PFSK-1 (cell line): ENCODE measurements around the gene TUBB.

ENCODE experiments used
- FOXP2 ChIP-seq: optimal IDR thresholded peaks from 2 replicates; pipeline ENCODE3; 2011; ENCODE audit warnings: borderline replicate concordance, control low read depth, inconsistent platforms; ENCODE audit not compliant: insufficient read depth; ENCODE audit errors: extremely low read length, extremely low read depth
- POLR2AphosphoS5 ChIP-seq: IDR thresholded peaks from 2 replicates; pipeline ENCODE4 v1.6.1; 2012; ENCODE audit warnings: low read depth, mild to moderate bottlenecking, control low read depth, low read length, moderate library complexity
- REST ChIP-seq, 2 experiments: IDR thresholded peaks; 2 replicates each; pipeline versions ENCODE4 v1.6.1 to v1.8.0; 2011 to 2012; ENCODE audit warnings: low read depth in 2 of 2, low read length in 2 of 2, control low read depth in 1 of 2, inconsistent platforms in 1 of 2, mild to moderate bottlenecking in 1 of 2, moderate library complexity in 1 of 2; ENCODE audit not compliant: insufficient read depth in 1 of 2
- SIN3A ChIP-seq: IDR thresholded peaks from 2 replicates; pipeline ENCODE4 v1.6.1; 2012; ENCODE audit warnings: mild to moderate bottlenecking, low read length, moderate library complexity, borderline replicate concordance; ENCODE audit not compliant: insufficient read depth
- TAF1 ChIP-seq: IDR thresholded peaks from 2 replicates; pipeline ENCODE4 v1.6.1; 2012; ENCODE audit warnings: low read length, control low read depth, borderline replicate concordance; ENCODE audit not compliant: insufficient read depth

Gene TUBB

GRCh38 chr6:30722280-30723112 lies 2.3 kb downstream of the TUBB start:
- 0 out of 4 replicates have a peak, but pooled peaks of 1 of the 2 experiments have one; percentile 5 for TF ChIP-seq REST (IDR thresholded peaks at IDR 0.05; ENCODE audit: insufficient read depth in 1 of 2, low read depth in 2 of 2, low read length in 2 of 2)
- TF ChIP-seq POLR2AphosphoS5, result peak; percentile 51
- no peak for TF ChIP-seq TAF1

GRCh38 chr6:30724906-30725667 lies 4.9 kb downstream of the TUBB start:
- no peak for TF ChIP-seq TAF1
- peak; percentile 59; the same call in 1 of the 2 replicates for TF ChIP-seq POLR2AphosphoS5
- TF ChIP-seq FOXP2, result no peak
- TF ChIP-seq SIN3A, result no peak; the same call in 1 of the 2 replicates

GRCh38 chr6:30725713-30726505 lies 5.8 kb downstream of the TUBB start:
- TF ChIP-seq POLR2AphosphoS5, result peak; percentile 90
- no peak for TF ChIP-seq FOXP2
- TF ChIP-seq TAF1, result no peak; the same call in 1 of the 2 replicates

GRCh38 chr6:30726506-30727413 lies 6.6 kb downstream of the TUBB start:
- TF ChIP-seq REST (IDR thresholded peaks at IDR 0.05; ENCODE audit: insufficient read depth in 1 of 2, low read depth in 2 of 2, low read length in 2 of 2) (no peak), SIN3A (peak; percentile 3; the same call in 1 of the 2 replicates)

GRCh38 chr6:30727920-30728553 lies 7.9 kb downstream of the TUBB start:
- TF ChIP-seq SIN3A (no peak), TAF1 (no peak), POLR2AphosphoS5 (no peak)

- 0 out of 2 replicates have a peak, but pooled peaks have one; percentile 12 for TF ChIP-seq POLR2AphosphoS5
- TF ChIP-seq SIN3A, result no peak
- no peak for TF ChIP-seq TAF1
- no peak for TF ChIP-seq REST (IDR thresholded peaks at IDR 0.05; ENCODE audit: insufficient read depth in 1 of 2, low read depth in 2 of 2, low read length in 2 of 2)
Measured at GRCh38 chr6:30730601-30731435, 10.7 kb downstream of the TUBB start.
